ENCODE data around the gene CYP4Z1.
"Not testable (repeated sequence)": the region's sequence is repeated elsewhere in the genome, so short reads cannot be mapped to it uniquely, and the experiment has no call there.

GRCh38 chr1:47069080-47069479 is 2.0 kb downstream of the CYP4Z1 start:
- not testable (repeated sequence) for TF ChIP-seq CTCF (conservative IDR thresholded peaks at IDR 0.05; ENCODE audit: low read depth, low read length); EZH2 (IDR thresholded peaks at IDR 0.05; ENCODE audit: low read length, unreplicated experiment)
